ENCODE measurements around the gene OR4F6.
"Not testable (repeated sequence)": the region's sequence is repeated elsewhere in the genome, so short reads cannot be mapped to it uniquely, and the experiment has no call there.

GRCh38 chr15:101764669-101765339 is 38.5 kb upstream of the OR4F6 start:
- not testable (repeated sequence) for TF ChIP-seq POLR2A (IDR thresholded peaks at IDR 0.05); CTCF (IDR thresholded peaks at IDR 0.05); POLR2AphosphoS5 (IDR thresholded peaks at IDR 0.05; ENCODE audit: insufficient read depth in 1 of 2, low read depth in 1 of 2)
